GM19455 (cell line): ENCODE measurements around the gene TNPO1.

Experiments used
- ATAC-seq: cut with Tn5 transposase; IDR thresholded peaks from one replicate; pipeline ENCODE4 v1.9.1; 2021; ENCODE audit not compliant: unreplicated experiment

Gene TNPO1

DNA sequence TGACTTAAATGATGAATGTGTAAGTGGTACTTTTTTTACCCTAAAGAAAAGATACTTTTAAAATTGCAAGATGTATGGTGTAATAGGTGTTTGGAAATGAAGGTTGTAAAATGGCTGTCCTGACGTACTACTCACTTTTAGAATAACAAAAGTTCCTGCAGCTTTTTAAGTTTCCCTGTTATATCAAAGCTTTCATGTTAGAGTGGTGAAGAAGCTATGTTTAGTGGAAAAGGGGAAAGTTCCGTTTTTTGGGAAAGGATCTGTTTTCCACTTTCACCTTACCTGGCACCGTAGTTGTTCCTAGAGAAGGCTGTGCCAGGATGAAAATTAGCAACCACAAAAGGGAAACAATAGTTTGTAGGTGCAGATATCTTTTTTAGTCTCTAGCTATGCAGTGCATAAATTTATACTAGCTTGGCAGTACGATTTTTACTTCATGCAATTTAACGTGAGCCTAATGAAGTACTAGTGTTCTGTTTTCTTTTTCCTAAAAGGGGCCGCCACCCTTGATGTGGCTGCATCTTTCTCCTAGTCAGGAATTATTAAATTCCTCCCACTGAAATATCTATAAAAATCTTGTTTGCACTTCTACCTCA lies 1.3 kb downstream of the TNPO1 start:
- ATAC-seq, result no peak

- ATAC-seq, result no peak
Measured at GRCh38 chr5:72818866-72819534, 2.5 kb downstream of the TNPO1 start.

DNA sequence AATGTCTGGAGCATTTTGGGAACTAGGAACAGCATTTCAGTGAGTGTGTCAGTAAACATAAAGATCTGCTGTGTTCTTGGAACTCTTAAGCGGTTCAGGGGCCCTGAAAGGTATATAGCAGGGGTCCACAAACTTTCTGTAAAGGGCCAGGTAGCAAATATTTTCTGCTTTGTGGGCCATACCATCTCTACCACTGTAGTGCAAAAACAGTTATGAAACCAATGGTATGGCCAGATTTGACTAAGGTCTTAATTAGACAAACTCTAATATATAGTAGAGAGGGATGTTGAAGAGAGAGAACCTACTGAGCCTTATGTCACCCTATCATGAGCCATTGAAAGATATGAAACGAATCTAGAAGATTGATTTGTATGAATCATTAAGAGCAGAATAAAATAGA lies 5.3 kb downstream of the TNPO1 start:
- ATAC-seq, result no peak

GRCh38 chr5:72822944-72823343 lies 6.5 kb downstream of the TNPO1 start:
- ATAC-seq, result no peak

GRCh38 chr5:72829707-72830106 lies 13.2 kb downstream of the TNPO1 start:
- no peak for ATAC-seq

- no peak for ATAC-seq
Measured at GRCh38 chr5:72830362-72830761, 13.9 kb downstream of the TNPO1 start.

- no peak for ATAC-seq
Measured at GRCh38 chr5:72831685-72832084, 15.2 kb downstream of the TNPO1 start.

DNA sequence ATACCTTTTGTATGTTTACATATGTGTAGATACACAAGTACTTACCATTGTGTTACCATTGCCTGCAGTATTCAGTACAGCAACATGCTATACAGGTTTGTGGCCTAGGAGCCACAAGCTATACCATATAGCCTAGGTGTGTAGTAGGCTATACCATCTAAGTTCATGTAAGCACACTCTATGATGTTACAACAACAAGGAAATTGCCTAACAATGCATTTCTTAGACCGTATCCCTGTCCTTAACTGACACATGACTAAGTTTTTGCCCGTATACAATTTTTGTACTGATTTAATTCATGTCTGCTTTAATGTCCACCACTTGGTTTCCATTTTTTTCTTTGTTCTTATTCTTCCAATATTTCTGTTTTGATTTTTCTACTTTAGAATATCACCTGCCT lies 18.5 kb downstream of the TNPO1 start:
- ATAC-seq, result no peak

DNA sequence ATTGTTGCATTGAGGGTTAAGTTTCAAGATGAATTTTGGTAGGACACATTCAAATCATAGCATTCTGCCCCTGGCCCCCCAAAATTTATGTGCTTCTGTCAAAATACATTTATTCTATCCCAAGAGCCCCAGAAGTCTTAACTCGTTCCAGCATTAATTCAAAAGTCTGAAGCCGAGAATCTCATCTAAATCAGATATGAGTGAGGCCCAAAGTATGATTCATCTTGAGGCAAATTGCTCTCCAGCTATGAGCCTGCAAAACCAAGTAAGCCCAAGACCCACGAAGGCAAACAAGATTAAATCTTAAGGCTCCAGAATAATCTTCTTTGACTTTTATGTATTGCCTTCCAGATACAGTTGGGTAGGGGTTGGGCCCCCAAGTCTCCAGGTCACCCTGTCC lies 19.2 kb downstream of the TNPO1 start:
- ATAC-seq, result no peak

DNA sequence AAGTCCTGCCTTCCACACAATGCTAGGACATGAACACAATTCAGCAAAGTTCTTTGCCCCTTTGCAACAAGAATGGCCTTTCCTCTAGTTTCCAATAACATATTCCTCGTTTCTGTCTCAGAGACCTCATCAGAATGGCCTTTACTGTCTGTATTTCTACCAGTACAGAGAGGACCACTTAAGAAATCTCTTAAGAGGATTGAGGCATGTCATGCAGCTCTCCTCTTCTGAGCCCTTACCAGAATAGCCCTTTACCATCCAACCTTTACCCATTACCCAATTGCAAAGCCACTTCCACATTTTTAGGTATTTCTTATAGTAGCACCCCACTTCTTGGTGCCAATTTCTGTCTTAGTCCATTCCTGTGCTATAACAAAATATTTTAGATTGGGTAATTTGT lies 20.3 kb downstream of the TNPO1 start:
- no peak for ATAC-seq

- no peak for ATAC-seq
Measured at GRCh38 chr5:72837524-72838096, 21.1 kb downstream of the TNPO1 start.

DNA sequence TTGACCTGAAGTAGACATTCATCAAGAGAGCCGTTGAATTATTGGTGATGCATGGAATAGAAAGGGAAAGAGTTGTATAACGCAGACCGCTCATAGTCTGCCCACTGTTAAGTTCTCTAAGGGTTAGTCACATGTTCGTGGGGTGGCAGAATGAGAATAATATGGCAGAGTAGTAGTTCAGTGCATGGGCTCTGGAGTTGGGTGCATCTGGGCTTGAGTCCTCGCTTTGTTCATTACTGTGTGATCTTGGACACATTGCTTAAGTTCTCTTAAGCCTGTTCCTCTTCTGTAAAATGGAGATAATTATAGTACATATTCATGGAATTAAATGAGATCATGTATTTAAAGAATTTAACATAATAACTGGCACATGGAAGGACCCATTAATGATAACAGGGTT lies 23.6 kb downstream of the TNPO1 start:
- no peak for ATAC-seq

DNA sequence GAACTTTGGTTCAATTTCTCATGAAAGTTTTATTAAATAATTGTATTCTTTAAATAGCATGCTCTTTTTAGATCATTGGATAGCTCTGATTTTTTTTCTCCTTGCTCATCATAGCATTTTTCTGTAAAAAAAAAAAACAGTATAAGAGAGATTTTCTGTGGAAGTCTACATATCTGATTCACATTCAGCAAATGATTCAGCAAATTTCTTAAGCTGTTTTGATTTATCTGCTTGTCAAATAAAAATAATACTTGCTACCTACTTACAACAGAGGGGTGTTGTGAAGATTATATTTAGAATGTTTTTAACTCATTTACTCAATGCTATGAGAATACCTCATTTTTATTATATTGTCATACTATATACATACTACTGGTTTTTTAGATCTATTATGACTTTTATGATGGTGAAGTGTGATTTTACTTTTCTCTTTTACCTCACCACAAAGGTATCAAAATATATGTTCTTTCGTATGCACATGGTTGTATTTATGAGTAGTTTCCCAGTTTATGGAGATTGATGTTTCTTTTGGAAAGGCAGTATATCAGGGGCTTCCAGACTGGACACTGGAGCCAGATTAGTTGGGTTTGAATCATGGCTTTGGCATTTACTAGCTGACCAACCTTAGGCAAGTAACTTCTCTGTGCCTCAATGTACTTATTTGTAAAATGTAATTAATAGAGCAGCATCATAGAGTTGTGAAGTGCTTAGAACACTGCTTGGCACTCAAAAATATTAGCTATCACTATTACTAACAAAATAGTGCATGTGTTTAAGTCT lies 25.5 kb downstream of the TNPO1 start:
- no peak for ATAC-seq

- no peak for ATAC-seq
Measured at GRCh38 chr5:72842816-72843215, 26.4 kb downstream of the TNPO1 start.

DNA sequence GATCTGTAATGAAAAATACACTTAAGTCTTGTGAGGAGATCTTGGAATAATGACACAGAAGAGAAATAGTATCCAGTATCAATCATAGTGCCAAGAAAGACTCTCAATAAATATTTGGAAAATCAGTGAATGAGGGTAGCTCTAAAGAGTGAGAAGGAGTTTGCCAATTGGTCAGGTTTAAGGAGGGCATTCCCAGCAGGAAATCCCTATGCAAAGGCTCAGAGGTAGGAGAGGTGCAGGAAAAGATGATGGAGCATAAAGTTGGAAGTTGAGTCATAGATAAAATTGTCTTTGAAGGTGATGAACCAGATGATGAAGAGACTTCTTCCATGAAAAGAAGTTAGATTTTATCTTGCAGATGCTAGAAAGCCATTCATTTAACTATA lies 27.8 kb downstream of the TNPO1 start:
- ATAC-seq, result no peak

DNA sequence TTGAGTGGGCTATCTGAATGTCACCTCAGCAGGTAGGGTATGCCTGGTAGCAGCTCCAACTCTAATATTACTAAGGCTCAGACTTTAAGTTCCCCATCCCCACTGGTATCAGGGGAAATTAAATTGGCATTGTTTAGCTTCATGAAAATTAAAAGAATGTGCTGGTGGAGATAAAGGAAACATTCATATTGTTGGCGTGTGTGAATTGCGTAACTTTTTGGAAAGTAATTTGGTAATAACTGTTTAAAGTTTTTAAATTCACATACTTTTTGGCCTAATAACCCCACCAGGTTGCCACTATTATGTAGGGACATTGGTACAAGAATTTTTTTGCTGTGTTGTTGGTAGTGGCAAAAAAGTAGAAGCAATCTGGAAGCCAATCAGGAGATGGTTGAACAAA lies 29.4 kb downstream of the TNPO1 start:
- no peak for ATAC-seq

DNA sequence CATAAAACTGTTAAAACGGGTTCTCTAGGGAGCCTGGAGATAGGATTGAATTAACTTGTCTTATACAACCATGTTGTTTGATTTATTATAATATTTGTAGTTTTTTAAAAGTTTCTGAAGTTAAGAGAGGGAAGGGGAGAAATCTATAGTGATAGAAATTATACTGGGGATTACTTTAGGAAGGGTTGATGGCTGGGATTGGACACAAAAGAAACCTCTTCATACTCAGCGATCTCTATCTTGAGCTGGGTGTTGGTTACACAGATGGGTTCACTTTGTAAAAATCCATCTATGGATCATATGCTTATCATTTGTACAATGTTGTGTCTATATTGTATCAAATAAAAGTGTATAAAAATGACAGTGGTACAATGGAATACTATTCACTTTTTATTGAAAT lies 30.0 kb downstream of the TNPO1 start:
- no peak for ATAC-seq

DNA sequence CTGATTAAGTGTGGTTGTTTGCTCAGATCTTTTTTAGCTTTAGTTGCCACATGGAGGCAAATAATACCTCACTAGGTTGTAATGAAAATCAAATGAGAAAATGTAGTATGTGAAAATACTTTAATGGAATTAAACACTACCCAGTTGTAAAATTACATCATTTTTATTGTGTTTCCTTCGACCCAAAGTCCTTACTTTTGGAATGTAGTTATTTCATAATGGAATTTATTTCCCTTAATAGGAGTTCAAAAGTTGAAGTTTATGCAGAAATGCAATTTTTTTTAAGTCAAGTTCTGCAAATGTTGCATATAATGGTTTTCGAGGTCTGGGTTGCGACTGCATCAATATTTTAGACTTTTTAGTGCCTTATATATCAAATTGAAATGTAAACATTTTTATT lies 31.0 kb downstream of the TNPO1 start:
- no peak for ATAC-seq

GRCh38 chr5:72847989-72848473 lies 31.6 kb downstream of the TNPO1 start:
- peak; percentile 81 for ATAC-seq

- peak; percentile 50 for ATAC-seq
Measured at GRCh38 chr5:72848474-72849428, 32.3 kb downstream of the TNPO1 start.

DNA sequence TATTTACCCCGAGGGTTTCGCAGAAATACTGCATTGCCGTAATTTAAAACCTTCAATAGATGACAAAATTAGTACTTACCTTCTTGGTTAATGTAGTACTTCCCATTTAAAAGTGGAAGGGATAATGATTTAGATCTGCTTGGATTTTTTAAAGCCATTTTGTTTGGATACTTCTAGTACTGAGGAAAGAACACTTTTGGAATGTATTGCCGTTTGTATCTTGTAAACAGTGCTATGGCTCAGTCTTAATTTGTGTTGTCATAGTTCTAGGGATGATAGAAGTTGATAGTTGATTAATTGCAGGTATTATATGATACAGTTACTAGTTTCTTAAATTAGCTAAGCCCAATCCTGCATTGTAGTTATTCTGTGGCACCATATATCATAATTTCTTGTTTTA lies 33.1 kb downstream of the TNPO1 start:
- no peak for ATAC-seq
